ENCODE results near the gene CORO7. TPM values are rescaled to one million over a fixed set of nuclear protein-coding genes. Genes with fewer than 3 reads are reported as not detected.

The CORO7 gene
- total and polyA plus RNA-seq, 7 donors: 10.0 to 43.4 (median 17.1) TPM

GRCh38 chr16:4450430-4450829 lies 34.0 kb upstream of the CORO7 start:
- Histone ChIP-seq H3K36me3 (peaks cover 57 to 98% (median 64%) of the 10 kb centered on the region in 4 donors), H3K4me1 (no peaks in the 10 kb centered on the region), H3K4me3 (no peak overlapping the region), H3K9me3 (no peaks in the 10 kb centered on the region), H3K27me3 (no peaks in the 10 kb centered on the region), H3K27ac (no peak overlapping the region)
- DNase-seq: no peak
- TF ChIP-seq POLR2AphosphoS5 (IDR thresholded peaks at IDR 0.05) (no peak), CTCF (IDR thresholded peaks at IDR 0.05) (no peak)
- intact Hi-C loops (cut with DNase I): no loop called here
- 95 to 96% methylated on average over 14 of the region's 14 CpGs for WGBS, 2 donors

GRCh38 chr16:4443986-4444385 lies 27.6 kb upstream of the CORO7 start:
- intact Hi-C loops (cut with DNase I): no loop called here
- Histone ChIP-seq H3K4me1 (no peaks in the 10 kb centered on the region), H3K27ac (no peak overlapping the region), H3K4me3 (no peak overlapping the region), H3K9me3 (no peaks in the 10 kb centered on the region), H3K27me3 (no peaks in the 10 kb centered on the region), H3K36me3 (peaks cover 44 to 99% (median 84%) of the 10 kb centered on the region in 4 donors)
- WGBS, 2 donors: 94 to 95% methylated on average over 4 of the region's 4 CpGs
- TF ChIP-seq POLR2A (IDR thresholded peaks at IDR 0.05): no peak
- no peak for DNase-seq

- peaks cover 37 to 99% (median 81%) of the 10 kb centered on the region in 4 donors for H3K36me3 ChIP-seq
- intact Hi-C loops (cut with DNase I): no loop called here
- TF ChIP-seq CTCF (IDR thresholded peaks at IDR 0.05): no peak
- no peak for TF ChIP-seq POLR2A (IDR thresholded peaks at IDR 0.05)
- no peak for TF ChIP-seq POLR2AphosphoS5 (IDR thresholded peaks at IDR 0.05)
- TF ChIP-seq EP300 (IDR thresholded peaks at IDR 0.05): no peak
- no peak overlapping the region for H3K4me3 ChIP-seq
- no peaks in the 10 kb centered on the region for H3K4me1 ChIP-seq
- H3K27ac ChIP-seq: no peak overlapping the region
- 72 to 83% methylated on average over 5 of the region's 5 CpGs for WGBS, 2 donors
- H3K9me3 ChIP-seq: no peaks in the 10 kb centered on the region
- no peaks in the 10 kb centered on the region for H3K27me3 ChIP-seq
- no peak for DNase-seq
Observed at GRCh38 chr16:4443271-4443670, 26.9 kb upstream of the CORO7 start.

- H3K9me3 ChIP-seq: no peaks in the 10 kb centered on the region
- no peak for DNase-seq
- peaks cover 34 to 99% (median 82%) of the 10 kb centered on the region in 4 donors for H3K36me3 ChIP-seq
- H3K4me3 ChIP-seq: no peak overlapping the region
- H3K4me1 ChIP-seq: no peaks in the 10 kb centered on the region
- TF ChIP-seq POLR2AphosphoS5 (IDR thresholded peaks at IDR 0.05) (no peak), CTCF (IDR thresholded peaks at IDR 0.05) (no peak), EP300 (IDR thresholded peaks at IDR 0.05) (no peak), POLR2A (IDR thresholded peaks at IDR 0.05) (no peak)
- H3K27ac ChIP-seq: no peak overlapping the region
- intact Hi-C loops (cut with DNase I): no loop called here
- WGBS, 2 donors: 92 to 94% methylated on average over 11 of the region's 11 CpGs
- no peaks in the 10 kb centered on the region for H3K27me3 ChIP-seq
Observed at GRCh38 chr16:4442371-4442770, 26.0 kb upstream of the CORO7 start.

- no peak overlapping the region for H3K4me3 ChIP-seq
- H3K36me3 ChIP-seq: peaks cover 6 to 84% (median 52%) of the 10 kb centered on the region in 4 donors
Observed at GRCh38 chr16:4437366-4437765, 21.0 kb upstream of the CORO7 start.

More at GRCh38 chr16:4437366-4437765, 21.0 kb upstream of the CORO7 start:
- Histone ChIP-seq H3K27me3 (no peaks in the 10 kb centered on the region), H3K9me3 (no peaks in the 10 kb centered on the region), H3K27ac (no peak overlapping the region), H3K4me1 (no peaks in the 10 kb centered on the region)
- intact Hi-C loops (cut with DNase I): no loop called here
- TF ChIP-seq CTCF (IDR thresholded peaks at IDR 0.05) (no peak), POLR2A (IDR thresholded peaks at IDR 0.05) (no peak), EP300 (IDR thresholded peaks at IDR 0.05) (no peak), POLR2AphosphoS5 (IDR thresholded peaks at IDR 0.05) (no peak)
- DNase-seq: no peak
- 98 to 99% methylated on average over 3 of the region's 3 CpGs for WGBS, 2 donors
